ENCODE results near the gene NMNAT3. TPM values are rescaled to one million over a fixed set of nuclear protein-coding genes. Genes with fewer than 3 reads are reported as not detected.

Gene NMNAT3
- 1 to 10 TPM; 1.5 to 1.9 TPM for total RNA-seq
- polyA plus RNA-seq (2013, experiment 1 of 2) = 2.6 TPM
- polyA plus RNA-seq (2013, experiment 2 of 2) = 3.7 TPM
- 0.95 to 9.8 (median 3.6) reads per million in 172 experiments for total RNA-seq

DNA sequence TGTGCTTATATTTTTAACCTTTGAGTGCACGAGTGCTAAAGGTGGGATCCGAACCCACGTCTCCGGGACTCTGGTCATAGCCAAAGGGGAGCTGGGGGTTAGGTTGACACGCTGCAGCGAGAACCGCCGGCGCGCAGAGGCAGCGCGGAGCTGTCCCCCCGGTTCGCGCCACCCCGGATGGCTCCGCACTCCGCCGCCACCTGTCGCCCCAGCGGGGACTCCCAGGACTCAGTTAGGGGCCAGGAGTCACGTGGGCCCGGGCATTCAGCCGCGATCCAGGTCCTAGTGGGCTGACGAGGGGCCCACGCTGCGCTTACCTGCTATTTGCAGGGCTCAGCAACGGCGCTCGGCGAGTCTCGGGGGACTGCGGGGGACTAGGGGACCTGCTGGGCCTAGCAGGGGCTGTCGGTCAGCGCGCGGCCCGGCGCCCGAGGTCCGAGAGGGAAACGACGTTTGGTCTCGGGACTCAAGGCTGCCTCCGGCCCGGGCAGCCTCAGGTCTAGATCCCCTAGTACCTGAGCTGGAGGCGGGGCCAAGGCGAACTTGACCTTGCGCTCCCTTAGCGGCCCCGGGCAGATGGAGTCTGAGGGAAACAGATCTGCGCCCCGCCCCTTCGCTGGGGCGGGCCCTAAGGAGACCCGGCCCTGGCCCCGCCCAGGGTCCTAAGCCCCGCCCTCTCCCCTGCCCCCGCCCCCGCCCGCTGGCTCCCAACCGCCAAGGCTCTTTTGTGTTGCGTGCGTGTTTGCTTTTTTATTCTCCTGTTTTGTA is at the start of gene NMNAT3:
Gene NMNAT3 (minus strand): TSS at position 585 of the 768 bp plus-strand sequence. CDS start 50,248 bp downstream, outside the sequence.
- CTCF ChIA-PET = interaction anchor here (0.9 kb wide), 1 partner anchor 25 kb away, joined by 3 read pairs; no protein-coding TSS in a partner anchor
- ATAC-seq (ENCODE audit: poor library complexity) = peak; percentile 98
- POLR2A ChIA-PET = interaction anchor here (0.7 kb wide), 1 partner anchor 16 kb away, joined by 3 read pairs; no protein-coding TSS in a partner anchor

DNA sequence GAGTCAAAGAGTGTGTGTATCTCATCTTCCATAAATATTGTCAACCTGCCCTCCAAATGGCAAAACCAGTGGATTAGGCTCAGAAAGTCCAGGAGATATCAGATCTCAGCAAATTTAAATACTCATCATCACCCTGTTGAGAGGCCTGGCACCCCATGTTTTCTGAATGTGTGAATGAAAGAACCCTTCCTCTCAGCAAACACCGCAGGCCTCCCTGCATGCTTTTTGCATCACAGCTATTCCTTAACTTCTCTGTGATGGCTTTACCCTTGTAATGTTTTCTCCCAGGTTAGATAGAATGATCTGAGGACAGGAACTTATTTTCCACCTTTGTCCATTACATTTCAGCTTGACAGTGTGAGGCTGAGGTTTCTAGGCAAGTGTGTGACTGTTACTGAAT is 43.6 kb upstream of the NMNAT3 start:
- peaks cover 49% of the 10 kb centered on the region for H3K27me3 Mint-ChIP-seq
- DNase-seq = no peak

More for the DNA sequence above, at the start of gene NMNAT3:
- Mint-ChIP-seq H3K9me3 (no peaks in the 10 kb centered on the region), H3K4me3 (peak within 1 kb of the TSS; percentile 88), H3K27ac (no peak within 1 kb of the TSS), H3K27me3 (no peaks in the 10 kb centered on the region), H3K4me1 (ENCODE audit: low read depth) (peaks cover 13% of the 10 kb centered on the region), H3K36me3 (ENCODE audit: low read depth) (no peaks in the 10 kb centered on the region)
- Histone ChIP-seq H3K4me1 (ENCODE audit: insufficient read depth, low read length) (peaks cover 19% of the 10 kb centered on the region), H3K27ac (ENCODE audit: low read depth in 1 of 2, low read length in 2 of 2) (no peak within 1 kb of the TSS), H3K9me3 (ENCODE audit: control insufficient read depth in 1 of 2, insufficient read depth in 1 of 2, low read length in 2 of 2) (no peaks in the 10 kb centered on the region), H3K27me3 (ENCODE audit: control insufficient read depth in 1 of 2, insufficient read depth in 2 of 2, low read length in 2 of 2) (no peaks in the 10 kb centered on the region), H3K36me3 (ENCODE audit: insufficient read depth, low read length) (no peaks in the 10 kb centered on the region), H3K4me3 (ENCODE audit: low read length) (peak within 1 kb of the TSS; percentile 92)
- TF ChIP-seq, protein P1, sequence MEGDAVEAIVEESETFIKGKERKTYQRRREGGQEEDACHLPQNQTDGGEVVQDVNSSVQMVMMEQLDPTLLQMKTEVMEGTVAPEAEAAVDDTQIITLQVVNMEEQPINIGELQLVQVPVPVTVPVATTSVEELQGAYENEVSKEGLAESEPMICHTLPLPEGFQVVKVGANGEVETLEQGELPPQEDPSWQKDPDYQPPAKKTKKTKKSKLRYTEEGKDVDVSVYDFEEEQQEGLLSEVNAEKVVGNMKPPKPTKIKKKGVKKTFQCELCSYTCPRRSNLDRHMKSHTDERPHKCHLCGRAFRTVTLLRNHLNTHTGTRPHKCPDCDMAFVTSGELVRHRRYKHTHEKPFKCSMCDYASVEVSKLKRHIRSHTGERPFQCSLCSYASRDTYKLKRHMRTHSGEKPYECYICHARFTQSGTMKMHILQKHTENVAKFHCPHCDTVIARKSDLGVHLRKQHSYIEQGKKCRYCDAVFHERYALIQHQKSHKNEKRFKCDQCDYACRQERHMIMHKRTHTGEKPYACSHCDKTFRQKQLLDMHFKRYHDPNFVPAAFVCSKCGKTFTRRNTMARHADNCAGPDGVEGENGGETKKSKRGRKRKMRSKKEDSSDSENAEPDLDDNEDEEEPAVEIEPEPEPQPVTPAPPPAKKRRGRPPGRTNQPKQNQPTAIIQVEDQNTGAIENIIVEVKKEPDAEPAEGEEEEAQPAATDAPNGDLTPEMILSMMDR (IDR thresholded peaks at IDR 0.05) = no peak
- DNase-seq = peak; percentile 70 to 91 (median 77)
- intact Hi-C loops (cut with DNase I, micrococcal nuclease) = loop anchor here in 1 of 2 experiments (2.0 to 10.0 kb wide), 5 partner anchors 289 to 1490 kb away; partner anchors contain the start of genes ARMC8, COPB2, MRPS22 and NME9

DNA sequence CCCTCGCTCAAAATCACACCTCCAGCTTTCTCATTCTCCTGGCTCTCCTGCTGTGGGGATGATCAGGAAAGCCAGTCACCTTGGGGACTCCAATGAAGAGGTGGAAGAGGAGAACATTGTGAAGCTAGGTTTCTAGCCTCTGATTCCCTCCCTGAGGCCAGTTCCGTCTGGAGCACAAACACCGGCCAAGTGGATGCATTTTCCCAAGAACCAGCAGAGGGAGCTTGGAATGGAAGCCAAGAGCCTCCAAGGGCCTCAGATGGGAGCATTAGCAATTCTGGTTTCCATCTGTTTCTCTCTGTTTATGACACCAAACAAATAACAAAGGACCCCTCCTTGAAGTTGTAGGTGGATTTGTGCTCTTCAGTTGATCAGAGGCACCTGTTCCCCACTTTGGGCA is 40.6 kb upstream of the NMNAT3 start:
- ATAC-seq (ENCODE audit: poor library complexity) (no peak), DNase-seq (no peak)
- Mint-ChIP-seq H3K9me3 (no peaks in the 10 kb centered on the region), H3K27ac (no peak overlapping the region), H3K27me3 (peaks cover 48% of the 10 kb centered on the region), H3K4me3 (no peak overlapping the region), H3K4me1 (ENCODE audit: low read depth) (no peaks in the 10 kb centered on the region), H3K36me3 (ENCODE audit: low read depth) (no peaks in the 10 kb centered on the region)
- CTCF ChIA-PET = no interaction called here
- Histone ChIP-seq H3K36me3 (ENCODE audit: insufficient read depth, low read length) (no peaks in the 10 kb centered on the region), H3K4me1 (ENCODE audit: insufficient read depth, low read length) (no peaks in the 10 kb centered on the region), H3K27ac (ENCODE audit: low read depth in 1 of 2, low read length in 2 of 2) (no peak overlapping the region), H3K9me3 (ENCODE audit: control insufficient read depth in 1 of 2, insufficient read depth in 1 of 2, low read length in 2 of 2) (peaks cover 0 to 3% of the 10 kb centered on the region in 2 experiments), H3K27me3 (ENCODE audit: control insufficient read depth in 1 of 2, insufficient read depth in 2 of 2, low read length in 2 of 2) (peaks cover 0 to 2% of the 10 kb centered on the region in 2 experiments), H3K4me3 (ENCODE audit: low read length) (no peak overlapping the region)
- intact Hi-C loops (cut with DNase I, micrococcal nuclease) = no loop called here
- TF ChIP-seq, protein P1 (IDR thresholded peaks at IDR 0.05) = no peak
- POLR2A ChIA-PET = no interaction called here

More for the DNA sequence above, 43.6 kb upstream of the NMNAT3 start:
- Histone ChIP-seq H3K27ac (ENCODE audit: low read depth in 1 of 2, low read length in 2 of 2) (no peak overlapping the region), H3K27me3 (ENCODE audit: control insufficient read depth in 1 of 2, insufficient read depth in 2 of 2, low read length in 2 of 2) (peaks cover 0 to 2% of the 10 kb centered on the region in 2 experiments), H3K4me1 (ENCODE audit: insufficient read depth, low read length) (no peaks in the 10 kb centered on the region), H3K4me3 (ENCODE audit: low read length) (no peak overlapping the region), H3K9me3 (ENCODE audit: control insufficient read depth in 1 of 2, insufficient read depth in 1 of 2, low read length in 2 of 2) (peaks cover 0 to 3% of the 10 kb centered on the region in 2 experiments), H3K36me3 (ENCODE audit: insufficient read depth, low read length) (no peaks in the 10 kb centered on the region)
- CTCF ChIA-PET = no interaction called here
- TF ChIP-seq, protein P1 (IDR thresholded peaks at IDR 0.05) = no peak
- Mint-ChIP-seq H3K36me3 (ENCODE audit: low read depth) (no peaks in the 10 kb centered on the region), H3K4me1 (ENCODE audit: low read depth) (no peaks in the 10 kb centered on the region), H3K4me3 (no peak overlapping the region), H3K27ac (no peak overlapping the region), H3K9me3 (no peaks in the 10 kb centered on the region)
- POLR2A ChIA-PET = no interaction called here
- intact Hi-C loops (cut with DNase I, micrococcal nuclease) = no loop called here
- no peak for ATAC-seq (ENCODE audit: poor library complexity)

All from CD4-positive, alpha-beta T cell (primary cell).